ENCODE data around the gene PPP1R12B. TPM values are rescaled to one million over a fixed set of nuclear protein-coding genes. Genes with fewer than 3 reads are reported as not detected.

PPP1R12B gene
- total RNA-seq, 1 experiment from 2014 or later = 13.1 TPM

GRCh38 chr1:202587859-202588485 is 239.5 kb downstream of the PPP1R12B start:
- POLR2A ChIA-PET = no interaction called here
- H3K4me1 ChIP-seq (ENCODE audit: control insufficient read depth, insufficient read depth, low read length) = peaks cover 13% of the 10 kb centered on the region
- H3K4me3 ChIP-seq (ENCODE audit: low read depth in 2 of 2, low read length in 2 of 2) = no peak overlapping the region
- H3K27ac ChIP-seq (ENCODE audit: low read length) = peak overlapping the region; percentile 36; the same call in 1 of the 2 replicates
- ATAC-seq (no peak), DNase-seq (ENCODE audit: low read depth, low spot score) (no peak)
- TF ChIP-seq POLR2AphosphoS5 (IDR thresholded peaks at IDR 0.05; ENCODE audit: low read depth, low read length) (no peak), REST (IDR thresholded peaks at IDR 0.05; ENCODE audit: insufficient read depth in 1 of 2, low read depth in 2 of 2, low read length in 1 of 2) (no peak), SIN3A (IDR thresholded peaks at IDR 0.05; ENCODE audit: borderline replicate concordance, insufficient read depth, low read depth, low read length) (no peak), TCF7L2 (IDR thresholded peaks at IDR 0.05; ENCODE audit: low read depth, low read length) (no peak), CTCF (IDR thresholded peaks at IDR 0.05) (no peak)
- in situ Hi-C loops (cut with HindIII; ENCODE audit: low pct_unique_long_range_greater_than_20kb, low sequenced_read_pairs) = no loop called here
- CTCF ChIA-PET = no interaction called here
- no peaks in the 10 kb centered on the region for H3K27me3 ChIP-seq (ENCODE audit: control insufficient read depth, insufficient read depth, low read length)
- intact Hi-C loops (cut with micrococcal nuclease; ENCODE audit: unreplicated experiment) = no loop called here
- no peaks in the 10 kb centered on the region for H3K36me3 ChIP-seq (ENCODE audit: control insufficient read depth, insufficient read depth, low read length)
- no peaks in the 10 kb centered on the region for H3K9me3 ChIP-seq (ENCODE audit: control insufficient read depth, insufficient read depth, low read depth, low read length)
- no TSS peak for BruUV-seq (replicated peaks)

- in situ Hi-C loops (cut with HindIII; ENCODE audit: low pct_unique_long_range_greater_than_20kb, low sequenced_read_pairs) (no loop called here), intact Hi-C loops (cut with micrococcal nuclease; ENCODE audit: unreplicated experiment) (no loop called here)
- no peak overlapping the region for H3K4me3 ChIP-seq (ENCODE audit: low read depth in 2 of 2, low read length in 2 of 2)
- DNase-seq (ENCODE audit: low read depth, low spot score) = no peak
- no TSS peak for BruUV-seq (replicated peaks)
- TF ChIP-seq POLR2AphosphoS5 (IDR thresholded peaks at IDR 0.05; ENCODE audit: low read depth, low read length) = no peak
- TF ChIP-seq SIN3A (IDR thresholded peaks at IDR 0.05; ENCODE audit: borderline replicate concordance, insufficient read depth, low read depth, low read length) = no peak
- TF ChIP-seq REST (IDR thresholded peaks at IDR 0.05; ENCODE audit: insufficient read depth in 1 of 2, low read depth in 2 of 2, low read length in 1 of 2) = no peak
- no peak for TF ChIP-seq TCF7L2 (IDR thresholded peaks at IDR 0.05; ENCODE audit: low read depth, low read length)
- TF ChIP-seq CTCF (IDR thresholded peaks at IDR 0.05) = no peak
- H3K9me3 ChIP-seq (ENCODE audit: control insufficient read depth, insufficient read depth, low read depth, low read length) = no peaks in the 10 kb centered on the region
- ChIA-PET CTCF (interaction anchor here (0.8 kb wide), 1 partner anchor 11 kb away, joined by 3 read pairs; no protein-coding TSS in a partner anchor), POLR2A (no interaction called here)
- peaks cover 13% of the 10 kb centered on the region for H3K4me1 ChIP-seq (ENCODE audit: control insufficient read depth, insufficient read depth, low read length)
- H3K36me3 ChIP-seq (ENCODE audit: control insufficient read depth, insufficient read depth, low read length) = no peaks in the 10 kb centered on the region
- peak; percentile 63 for ATAC-seq
- peak overlapping the region; percentile 18; the same call in 1 of the 2 replicates for H3K27ac ChIP-seq (ENCODE audit: low read length)
- no peaks in the 10 kb centered on the region for H3K27me3 ChIP-seq (ENCODE audit: control insufficient read depth, insufficient read depth, low read length)
These were observed 240.1 kb downstream of the PPP1R12B start for GRCh38 chr1:202588503-202589189.

Measured in Panc1 (cell line).